GM12875 (cell line): ENCODE measurements around the gene LRP1B.

ENCODE experiments used
- H3K4me3 ChIP-seq: one replicate; pipeline ENCODE4 v1.5.1; 2011; ENCODE audit warnings: low read depth, low read length, control low read depth
- TF ChIP-seq, protein P1 (sequence below): IDR thresholded peaks from 2 replicates; pipeline ENCODE4 v1.5.1; 2011; ENCODE audit warnings: low read depth, mild to moderate bottlenecking, control low read depth, inconsistent platforms, low read length, moderate library complexity, borderline replicate concordance; ENCODE audit not compliant: insufficient read depth

LRP1B gene

DNA sequence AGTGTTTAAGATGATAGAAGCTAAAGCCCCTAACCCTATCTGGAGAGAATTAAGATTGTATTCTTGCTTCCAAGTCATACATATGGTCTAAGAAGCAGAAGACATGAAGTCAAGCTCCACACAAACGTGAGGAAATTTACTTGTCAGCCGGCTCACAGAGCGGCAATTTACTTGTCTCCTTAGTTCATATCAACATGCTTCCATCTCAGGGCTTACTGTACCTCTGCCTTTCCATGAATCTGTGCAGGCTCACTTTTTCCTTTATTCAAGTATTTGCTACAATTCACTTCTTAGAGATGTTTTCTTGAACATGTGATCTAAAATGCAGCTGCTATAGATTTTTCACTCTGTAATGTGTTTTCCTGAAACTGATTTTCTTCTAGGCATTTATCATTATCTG is 1386.4 kb downstream of the LRP1B start:
- TF ChIP-seq, protein P1, sequence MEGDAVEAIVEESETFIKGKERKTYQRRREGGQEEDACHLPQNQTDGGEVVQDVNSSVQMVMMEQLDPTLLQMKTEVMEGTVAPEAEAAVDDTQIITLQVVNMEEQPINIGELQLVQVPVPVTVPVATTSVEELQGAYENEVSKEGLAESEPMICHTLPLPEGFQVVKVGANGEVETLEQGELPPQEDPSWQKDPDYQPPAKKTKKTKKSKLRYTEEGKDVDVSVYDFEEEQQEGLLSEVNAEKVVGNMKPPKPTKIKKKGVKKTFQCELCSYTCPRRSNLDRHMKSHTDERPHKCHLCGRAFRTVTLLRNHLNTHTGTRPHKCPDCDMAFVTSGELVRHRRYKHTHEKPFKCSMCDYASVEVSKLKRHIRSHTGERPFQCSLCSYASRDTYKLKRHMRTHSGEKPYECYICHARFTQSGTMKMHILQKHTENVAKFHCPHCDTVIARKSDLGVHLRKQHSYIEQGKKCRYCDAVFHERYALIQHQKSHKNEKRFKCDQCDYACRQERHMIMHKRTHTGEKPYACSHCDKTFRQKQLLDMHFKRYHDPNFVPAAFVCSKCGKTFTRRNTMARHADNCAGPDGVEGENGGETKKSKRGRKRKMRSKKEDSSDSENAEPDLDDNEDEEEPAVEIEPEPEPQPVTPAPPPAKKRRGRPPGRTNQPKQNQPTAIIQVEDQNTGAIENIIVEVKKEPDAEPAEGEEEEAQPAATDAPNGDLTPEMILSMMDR, result no peak
- H3K4me3 ChIP-seq, result no peak overlapping the region

DNA sequence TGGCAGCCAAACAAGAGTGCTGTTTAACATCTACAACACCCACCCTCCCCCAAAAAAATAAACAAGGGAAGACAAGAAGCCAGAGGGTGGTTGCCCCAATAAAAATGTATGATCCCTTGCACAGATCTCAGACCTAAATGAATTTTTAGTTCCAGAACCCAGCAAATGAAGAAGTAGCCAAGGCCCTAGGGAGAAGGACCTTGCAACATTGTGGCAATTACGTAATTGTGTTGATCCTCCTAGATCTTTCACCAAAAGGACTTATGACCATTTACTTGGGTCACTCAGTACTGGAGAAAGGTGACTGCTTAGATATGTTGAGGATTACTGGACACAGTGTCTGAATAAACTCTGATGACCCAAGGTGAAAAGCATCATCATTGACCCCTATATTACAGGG is 1393.8 kb downstream of the LRP1B start:
- TF ChIP-seq, protein P1, result no peak
- no peak overlapping the region for H3K4me3 ChIP-seq

DNA sequence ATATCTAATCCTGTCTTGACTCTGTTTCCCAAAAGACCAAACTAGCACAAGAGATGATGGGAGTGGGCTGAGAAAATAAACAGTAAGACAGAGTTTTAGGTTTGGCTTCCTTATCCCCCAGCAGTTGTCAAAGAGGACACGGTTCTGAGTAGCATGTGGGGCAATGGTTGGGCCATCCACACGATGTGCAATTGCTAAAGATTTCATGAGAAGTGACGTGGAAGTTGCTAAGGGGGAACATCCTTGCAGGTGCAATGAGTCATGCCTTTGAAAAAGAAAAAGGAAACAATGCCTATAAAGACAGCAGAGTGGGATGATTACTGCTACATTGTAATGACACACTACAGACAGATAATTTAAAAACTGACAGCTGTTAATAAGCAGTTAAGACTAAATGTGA is 1395.8 kb downstream of the LRP1B start:
- TF ChIP-seq, protein P1, result no peak

DNA sequence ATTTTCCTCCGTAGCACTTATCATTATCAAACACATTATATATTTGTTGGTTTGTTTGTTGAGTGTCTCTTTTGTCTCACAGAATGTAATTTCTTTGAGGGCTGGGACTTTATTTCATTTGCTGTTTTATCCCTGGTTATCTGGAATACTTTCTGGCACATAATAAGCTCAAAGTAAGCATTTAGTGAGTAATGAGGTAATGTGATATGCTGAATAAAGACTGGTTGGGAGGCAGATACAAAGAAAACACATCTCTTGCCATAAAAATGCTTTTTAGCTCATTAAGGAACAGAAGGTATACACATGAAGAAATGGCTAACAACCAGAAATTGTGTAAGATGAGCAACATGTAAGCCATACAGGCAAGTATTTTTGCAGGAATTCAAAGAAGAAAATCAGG is 1411.8 kb downstream of the LRP1B start:
- TF ChIP-seq, protein P1, result no peak
- no peak overlapping the region for H3K4me3 ChIP-seq

More for the DNA sequence above, 1395.8 kb downstream of the LRP1B start:
- H3K4me3 ChIP-seq, result no peak overlapping the region

DNA sequence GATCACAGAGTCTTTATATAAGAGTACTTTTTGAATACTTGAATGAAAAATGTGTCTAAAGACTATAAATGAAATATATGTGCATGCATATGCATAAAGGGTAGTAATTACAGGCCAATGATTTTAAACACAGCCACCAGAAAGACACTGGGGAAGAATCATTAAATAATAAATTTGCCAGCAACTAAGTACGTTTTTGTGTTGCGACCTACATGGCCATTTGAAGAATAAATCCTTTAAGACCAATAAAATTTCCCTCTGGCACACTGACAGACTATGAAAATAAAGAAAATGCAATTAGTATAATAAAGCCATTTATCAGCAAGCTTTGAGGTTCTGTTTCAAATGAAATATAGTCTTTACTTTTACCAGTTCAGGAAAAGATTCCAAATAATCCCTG is 1413.3 kb downstream of the LRP1B start:
- H3K4me3 ChIP-seq, result no peak overlapping the region
- TF ChIP-seq, protein P1, result no peak

DNA sequence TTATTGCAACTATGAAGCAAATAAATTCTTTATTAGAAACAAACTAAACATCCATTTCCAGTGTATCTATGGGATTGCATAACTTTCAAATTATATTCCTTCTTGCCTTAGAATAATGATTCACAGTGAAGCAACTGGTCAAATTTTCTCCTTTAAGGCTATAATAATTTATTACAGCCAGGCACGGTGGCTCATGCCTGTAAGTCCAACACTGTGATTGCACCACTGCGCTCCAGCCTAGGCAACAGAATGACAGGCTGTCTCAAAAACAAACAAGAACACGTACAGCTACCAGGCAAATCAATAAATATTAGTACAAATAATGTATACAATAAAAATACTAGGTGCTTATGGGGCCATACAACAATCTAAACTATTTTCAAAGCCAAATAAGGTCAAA is 1416.2 kb downstream of the LRP1B start:
- no peak overlapping the region for H3K4me3 ChIP-seq
- TF ChIP-seq, protein P1, result no peak

DNA sequence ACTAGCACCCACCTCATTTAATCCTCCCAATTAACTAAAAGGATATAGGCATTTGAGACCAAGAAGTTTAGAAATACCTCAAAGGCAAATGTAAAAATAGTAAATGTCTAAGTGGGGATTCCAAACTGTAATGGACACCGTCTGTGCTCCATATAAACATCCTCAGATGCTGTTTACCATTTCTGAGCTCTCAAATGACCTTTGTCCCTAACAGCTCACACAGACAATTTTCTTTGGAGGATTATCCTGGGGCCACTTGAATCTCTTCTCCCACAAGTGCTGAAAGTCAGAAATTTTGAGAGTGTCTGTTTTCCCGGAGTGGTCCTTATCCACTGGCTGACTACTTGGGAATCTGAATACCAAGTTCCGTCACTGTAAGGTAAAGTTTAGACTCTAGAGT is 1418.9 kb downstream of the LRP1B start:
- no peak overlapping the region for H3K4me3 ChIP-seq
- TF ChIP-seq, protein P1, result no peak
